MCF 10A (cell line): ENCODE data around the gene MED12. TPM values are rescaled to one million over a fixed set of nuclear protein-coding genes. Genes with fewer than 3 reads are reported as not detected.

Source experiments
- BruUV-seq: library from RNA; stranded (reverse); fragments of 400-500 nt; replicated peaks from 2 replicates; lab custom pipeline; 2021; lab: Mats Ljungman, UMichigan
- CTCF ChIA-PET: fragments of 300-600 bp; sonication (Branson Sonifier 250); formaldehyde crosslinking; extraction: SDS; loops from one replicate; lab custom pipeline; 2021; ENCODE audit warnings: antibody characterized with exemption, inconsistent platforms; lab: Yijun Ruan, JAX
- POLR2A ChIA-PET: fragments of 300-600, 350-650 bp; sonication (Branson Sonifier 250); formaldehyde crosslinking; extraction: SDS; loops from one replicate; lab custom pipeline; 2020; ENCODE audit warnings: antibody characterized with exemption, inconsistent platforms; lab: Yijun Ruan, JAX
- DNase-seq: peaks from one replicate; pipeline ENCODE4 v3.0.0-alpha.2; 2018; ENCODE audit not compliant: unreplicated experiment
- H3K27ac Mint-ChIP-seq: one replicate; pipeline ENCODE4 v1.8.0; 2022; ENCODE audit warnings: mild to moderate bottlenecking, low read depth, mixed read lengths; ENCODE audit not compliant: unreplicated experiment
- H3K27me3 Mint-ChIP-seq: one replicate; pipeline ENCODE4 v1.8.0; 2022; ENCODE audit warnings: mixed read lengths; ENCODE audit not compliant: insufficient read depth, unreplicated experiment
- H3K36me3 Mint-ChIP-seq: one replicate; pipeline ENCODE4 v1.8.0; 2022; ENCODE audit warnings: mild to moderate bottlenecking, moderate library complexity, mixed read lengths; ENCODE audit not compliant: insufficient read depth, unreplicated experiment
- H3K4me1 Mint-ChIP-seq: one replicate; pipeline ENCODE4 v1.8.0; 2022; ENCODE audit warnings: mixed read lengths; ENCODE audit not compliant: insufficient read depth, unreplicated experiment
- H3K4me3 Mint-ChIP-seq: one replicate; pipeline ENCODE4 v1.8.0; 2022; ENCODE audit warnings: mild to moderate bottlenecking, moderate library complexity, mixed read lengths; ENCODE audit not compliant: unreplicated experiment
- H3K9me3 Mint-ChIP-seq: one replicate; pipeline ENCODE4 v1.8.0; 2022; ENCODE audit warnings: mixed read lengths; ENCODE audit not compliant: unreplicated experiment
- intact Hi-C: fragments of 100-400 bp; cut with micrococcal nuclease; formaldehyde crosslinking; loops from 2 replicates; pipeline ENCODE4 v1.14.1; 2022
- total RNA-seq: library from RNA; stranded (reverse); gene quantifications from 2 replicates; pipeline ENCODE4 v1.2.3, GENCODE V29; 2022
- TF ChIP-seq, protein P1 (sequence below): fragments of 200-600 bp; IDR thresholded peaks from one replicate; pipeline ENCODE4 v1.8.0; 2022; ENCODE audit warnings: antibody characterized with exemption, mild to moderate bottlenecking; ENCODE audit not compliant: unreplicated experiment

MED12 gene
- total RNA-seq, 1 experiment from 2014 or later: 36.6 TPM

GRCh38 chrX:71170660-71171059, 52.3 kb downstream of the MED12 start:
- Mint-ChIP-seq H3K9me3 (no peaks in the 10 kb centered on the region), H3K27ac (no peak overlapping the region), H3K27me3 (peaks cover 45% of the 10 kb centered on the region), H3K4me3 (no peak overlapping the region), H3K4me1 (no peaks in the 10 kb centered on the region), H3K36me3 (no peaks in the 10 kb centered on the region)
- intact Hi-C loops: no loop called here
- TF ChIP-seq, protein P1, sequence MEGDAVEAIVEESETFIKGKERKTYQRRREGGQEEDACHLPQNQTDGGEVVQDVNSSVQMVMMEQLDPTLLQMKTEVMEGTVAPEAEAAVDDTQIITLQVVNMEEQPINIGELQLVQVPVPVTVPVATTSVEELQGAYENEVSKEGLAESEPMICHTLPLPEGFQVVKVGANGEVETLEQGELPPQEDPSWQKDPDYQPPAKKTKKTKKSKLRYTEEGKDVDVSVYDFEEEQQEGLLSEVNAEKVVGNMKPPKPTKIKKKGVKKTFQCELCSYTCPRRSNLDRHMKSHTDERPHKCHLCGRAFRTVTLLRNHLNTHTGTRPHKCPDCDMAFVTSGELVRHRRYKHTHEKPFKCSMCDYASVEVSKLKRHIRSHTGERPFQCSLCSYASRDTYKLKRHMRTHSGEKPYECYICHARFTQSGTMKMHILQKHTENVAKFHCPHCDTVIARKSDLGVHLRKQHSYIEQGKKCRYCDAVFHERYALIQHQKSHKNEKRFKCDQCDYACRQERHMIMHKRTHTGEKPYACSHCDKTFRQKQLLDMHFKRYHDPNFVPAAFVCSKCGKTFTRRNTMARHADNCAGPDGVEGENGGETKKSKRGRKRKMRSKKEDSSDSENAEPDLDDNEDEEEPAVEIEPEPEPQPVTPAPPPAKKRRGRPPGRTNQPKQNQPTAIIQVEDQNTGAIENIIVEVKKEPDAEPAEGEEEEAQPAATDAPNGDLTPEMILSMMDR: no peak
- CTCF ChIA-PET: interaction anchor here (1.1 kb wide), 1 partner anchor 9 kb away, joined by 3 read pairs; no protein-coding TSS in a partner anchor
- POLR2A ChIA-PET: no interaction called here
- DNase-seq: no peak
- BruUV-seq: no TSS peak

DNA sequence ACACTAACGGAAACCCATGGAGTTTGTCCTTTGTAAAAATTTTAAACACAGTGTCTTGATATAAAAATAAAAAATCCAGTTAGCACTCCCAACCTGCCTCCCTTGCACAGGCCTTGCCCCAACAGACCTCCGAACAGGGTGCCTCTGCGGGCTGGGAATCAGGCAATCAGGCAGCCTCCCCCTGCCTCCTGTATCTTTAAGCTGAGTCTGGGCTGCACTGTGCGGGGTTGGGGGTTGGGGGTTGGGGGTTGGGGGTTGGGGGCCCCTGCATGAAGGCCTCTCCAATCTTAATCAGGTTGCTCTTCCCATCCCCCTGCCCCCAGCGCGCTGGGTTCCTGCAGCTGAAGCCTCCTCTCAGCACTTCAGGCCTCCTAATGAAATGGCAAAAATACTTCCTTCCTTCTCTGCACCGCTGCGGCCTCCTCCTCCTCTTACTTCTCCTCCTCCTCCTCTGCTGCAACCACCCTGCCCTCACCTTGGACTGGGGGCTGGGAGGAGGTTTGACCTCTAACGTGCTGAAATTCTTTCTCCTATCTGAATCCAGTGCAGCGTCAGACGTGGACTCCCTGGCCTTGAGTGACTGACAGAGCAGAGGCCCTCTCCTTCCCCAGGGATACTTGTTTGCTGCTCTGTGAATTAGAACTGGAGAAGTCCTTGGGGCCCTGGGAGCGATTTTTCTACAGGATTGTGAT, 52.9 kb downstream of the MED12 start:
- Mint-ChIP-seq H3K27me3 (peaks cover 45% of the 10 kb centered on the region), H3K9me3 (no peaks in the 10 kb centered on the region), H3K27ac (no peak overlapping the region), H3K36me3 (no peaks in the 10 kb centered on the region), H3K4me3 (no peak overlapping the region), H3K4me1 (no peaks in the 10 kb centered on the region)
- no TSS peak for BruUV-seq
- TF ChIP-seq, protein P1: no peak
- ChIA-PET POLR2A (no interaction called here), CTCF (no interaction called here)
- DNase-seq: no peak
- intact Hi-C loops: no loop called here

DNA sequence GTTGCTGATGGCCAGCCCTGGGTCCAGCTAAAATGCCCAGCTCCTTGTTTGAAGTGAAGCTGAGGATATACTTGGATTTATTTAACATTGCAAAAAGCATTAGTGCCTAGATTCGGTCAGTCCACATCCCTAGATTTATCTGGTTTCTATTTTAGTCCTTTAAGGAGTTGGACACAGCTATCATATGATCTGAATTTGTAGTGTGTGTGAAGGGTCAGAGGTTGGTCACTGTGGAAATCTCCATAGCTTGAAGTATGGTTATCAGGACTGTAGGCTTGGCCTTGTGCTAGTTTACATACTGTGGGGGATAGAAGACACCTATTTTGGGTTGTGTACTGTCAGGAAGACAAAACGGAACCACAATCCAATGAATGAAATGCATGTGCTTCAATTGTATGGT, 55.0 kb downstream of the MED12 start:
- intact Hi-C loops: no loop called here
- Mint-ChIP-seq H3K4me3 (no peak overlapping the region), H3K27ac (no peak overlapping the region), H3K36me3 (no peaks in the 10 kb centered on the region), H3K4me1 (no peaks in the 10 kb centered on the region), H3K27me3 (peaks cover 59% of the 10 kb centered on the region), H3K9me3 (no peaks in the 10 kb centered on the region)
- ChIA-PET POLR2A (interaction anchor here (0.7 kb wide), 1 partner anchor 110 kb away, joined by 4 read pairs; the partner anchor contains the start of gene NONO), CTCF (interaction anchor here (0.6 to 0.8 kb wide), 3 partner anchors 176 to 1660 kb away, joined by 3 read pairs; no protein-coding TSS in a partner anchor)
- DNase-seq: no peak
- no TSS peak for BruUV-seq
- TF ChIP-seq, protein P1: no peak

DNA sequence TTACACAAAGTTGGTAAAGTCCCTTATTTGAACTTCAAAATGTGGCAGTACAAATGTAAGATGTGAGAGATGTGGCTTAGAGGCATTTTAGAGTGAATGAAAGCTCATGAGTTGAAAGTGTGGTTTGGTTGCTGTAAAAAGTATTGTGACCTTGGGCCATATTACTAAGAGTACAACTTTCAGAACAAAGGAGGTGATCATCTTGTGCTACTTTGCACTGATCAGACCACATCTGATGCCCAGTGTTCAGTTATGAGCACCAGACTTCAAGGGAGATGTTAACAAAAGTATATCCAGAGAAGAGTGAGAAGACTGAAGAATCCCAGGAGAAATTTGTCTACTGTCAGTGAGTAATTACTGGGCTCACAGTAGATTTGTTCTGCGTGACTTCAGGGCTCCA, 56.4 kb downstream of the MED12 start:
- Mint-ChIP-seq H3K27me3 (peaks cover 59% of the 10 kb centered on the region), H3K4me1 (no peaks in the 10 kb centered on the region), H3K36me3 (no peaks in the 10 kb centered on the region), H3K9me3 (no peaks in the 10 kb centered on the region), H3K27ac (no peak overlapping the region), H3K4me3 (no peak overlapping the region)
- TF ChIP-seq, protein P1: no peak
- ChIA-PET CTCF (interaction anchor here (1.7 kb wide), 1 partner anchor 204 kb away, joined by 7 read pairs; no protein-coding TSS in a partner anchor), POLR2A (interaction anchor here (0.7 kb wide), 1 partner anchor 191 kb away, joined by 3 read pairs; the partner anchor contains the start of gene TAF1)
- DNase-seq: no peak
- no TSS peak for BruUV-seq
- intact Hi-C loops: no loop called here
